HL-60 (cell line): ENCODE measurements around the gene LAMA4.
A peak's percentile ranks its signal among the peaks of the same experiment; 100 is the strongest.

Experiments used
- GABPA ChIP-seq: IDR thresholded peaks from 2 replicates; pipeline ENCODE4 v1.6.1; 2012; ENCODE audit warnings: low read depth
- POLR2AphosphoS5 ChIP-seq: IDR thresholded peaks from 2 replicates; pipeline ENCODE4 v1.6.1; 2012; ENCODE audit warnings: low read depth
- SPI1 ChIP-seq: IDR thresholded peaks from 2 replicates; pipeline ENCODE4 v1.6.1; 2012; ENCODE audit warnings: low read depth, mild to moderate bottlenecking, borderline replicate concordance
- TF ChIP-seq, protein P1 (sequence below): IDR thresholded peaks from one replicate; pipeline ENCODE4 v1.5.1; 2011; ENCODE audit warnings: low read length, control low read depth, inconsistent platforms; ENCODE audit not compliant: insufficient read depth
- TF ChIP-seq, protein P2 (sequence below): IDR thresholded peaks from 2 replicates; pipeline ENCODE4 v1.6.1; 2012; ENCODE audit warnings: low read depth; ENCODE audit not compliant: insufficient replicate concordance

DNA sequence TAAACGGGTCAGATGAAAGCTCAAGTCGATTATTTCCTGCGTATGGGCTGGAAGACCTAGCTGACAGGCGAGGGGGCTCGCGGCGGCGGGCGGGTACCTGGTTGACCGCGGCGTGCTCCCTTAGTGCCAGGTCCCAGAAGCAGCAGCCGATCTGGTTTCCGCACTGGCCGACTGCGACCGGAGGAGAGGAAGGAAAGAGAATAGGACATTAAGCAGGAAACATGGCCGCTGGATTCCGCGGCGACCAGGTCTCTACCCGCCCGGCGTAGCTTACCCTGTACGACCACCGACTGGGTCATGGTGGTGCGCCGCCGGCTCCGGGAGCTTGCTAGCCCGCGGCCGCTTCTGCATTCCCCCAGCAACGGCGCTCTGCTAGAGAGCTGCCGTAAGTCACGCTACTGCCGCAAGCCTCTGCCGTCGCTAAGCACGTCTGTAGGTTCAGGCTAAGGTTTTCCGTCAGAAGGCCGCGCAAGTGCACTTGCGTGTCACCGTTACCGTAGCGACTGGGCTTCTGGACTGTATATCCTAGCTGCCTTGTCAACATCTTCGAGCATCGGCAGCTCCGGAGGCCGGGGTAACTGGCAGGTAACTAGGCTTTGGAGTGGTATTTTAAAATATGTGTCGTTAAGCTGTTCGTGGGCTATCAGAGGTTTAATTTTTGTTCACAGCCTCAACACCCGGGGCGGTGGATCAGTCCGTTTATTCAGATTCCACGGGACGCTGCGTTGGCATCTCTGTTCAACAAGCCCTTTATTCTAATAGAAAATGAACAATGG is 167.0 kb downstream of the LAMA4 start, which contains the start of the genes FAM229B and TUBE1:
- TF ChIP-seq, protein P1, sequence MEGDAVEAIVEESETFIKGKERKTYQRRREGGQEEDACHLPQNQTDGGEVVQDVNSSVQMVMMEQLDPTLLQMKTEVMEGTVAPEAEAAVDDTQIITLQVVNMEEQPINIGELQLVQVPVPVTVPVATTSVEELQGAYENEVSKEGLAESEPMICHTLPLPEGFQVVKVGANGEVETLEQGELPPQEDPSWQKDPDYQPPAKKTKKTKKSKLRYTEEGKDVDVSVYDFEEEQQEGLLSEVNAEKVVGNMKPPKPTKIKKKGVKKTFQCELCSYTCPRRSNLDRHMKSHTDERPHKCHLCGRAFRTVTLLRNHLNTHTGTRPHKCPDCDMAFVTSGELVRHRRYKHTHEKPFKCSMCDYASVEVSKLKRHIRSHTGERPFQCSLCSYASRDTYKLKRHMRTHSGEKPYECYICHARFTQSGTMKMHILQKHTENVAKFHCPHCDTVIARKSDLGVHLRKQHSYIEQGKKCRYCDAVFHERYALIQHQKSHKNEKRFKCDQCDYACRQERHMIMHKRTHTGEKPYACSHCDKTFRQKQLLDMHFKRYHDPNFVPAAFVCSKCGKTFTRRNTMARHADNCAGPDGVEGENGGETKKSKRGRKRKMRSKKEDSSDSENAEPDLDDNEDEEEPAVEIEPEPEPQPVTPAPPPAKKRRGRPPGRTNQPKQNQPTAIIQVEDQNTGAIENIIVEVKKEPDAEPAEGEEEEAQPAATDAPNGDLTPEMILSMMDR = no peak
- TF ChIP-seq GABPA = no peak
- TF ChIP-seq, protein P2, sequence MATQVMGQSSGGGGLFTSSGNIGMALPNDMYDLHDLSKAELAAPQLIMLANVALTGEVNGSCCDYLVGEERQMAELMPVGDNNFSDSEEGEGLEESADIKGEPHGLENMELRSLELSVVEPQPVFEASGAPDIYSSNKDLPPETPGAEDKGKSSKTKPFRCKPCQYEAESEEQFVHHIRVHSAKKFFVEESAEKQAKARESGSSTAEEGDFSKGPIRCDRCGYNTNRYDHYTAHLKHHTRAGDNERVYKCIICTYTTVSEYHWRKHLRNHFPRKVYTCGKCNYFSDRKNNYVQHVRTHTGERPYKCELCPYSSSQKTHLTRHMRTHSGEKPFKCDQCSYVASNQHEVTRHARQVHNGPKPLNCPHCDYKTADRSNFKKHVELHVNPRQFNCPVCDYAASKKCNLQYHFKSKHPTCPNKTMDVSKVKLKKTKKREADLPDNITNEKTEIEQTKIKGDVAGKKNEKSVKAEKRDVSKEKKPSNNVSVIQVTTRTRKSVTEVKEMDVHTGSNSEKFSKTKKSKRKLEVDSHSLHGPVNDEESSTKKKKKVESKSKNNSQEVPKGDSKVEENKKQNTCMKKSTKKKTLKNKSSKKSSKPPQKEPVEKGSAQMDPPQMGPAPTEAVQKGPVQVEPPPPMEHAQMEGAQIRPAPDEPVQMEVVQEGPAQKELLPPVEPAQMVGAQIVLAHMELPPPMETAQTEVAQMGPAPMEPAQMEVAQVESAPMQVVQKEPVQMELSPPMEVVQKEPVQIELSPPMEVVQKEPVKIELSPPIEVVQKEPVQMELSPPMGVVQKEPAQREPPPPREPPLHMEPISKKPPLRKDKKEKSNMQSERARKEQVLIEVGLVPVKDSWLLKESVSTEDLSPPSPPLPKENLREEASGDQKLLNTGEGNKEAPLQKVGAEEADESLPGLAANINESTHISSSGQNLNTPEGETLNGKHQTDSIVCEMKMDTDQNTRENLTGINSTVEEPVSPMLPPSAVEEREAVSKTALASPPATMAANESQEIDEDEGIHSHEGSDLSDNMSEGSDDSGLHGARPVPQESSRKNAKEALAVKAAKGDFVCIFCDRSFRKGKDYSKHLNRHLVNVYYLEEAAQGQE = no peak
- TF ChIP-seq SPI1 = peak; percentile 25; the same call in 1 of the 2 replicates
- peak; percentile 70; the same call in 1 of the 2 replicates for TF ChIP-seq POLR2AphosphoS5
